ENCODE results near the gene SF3B4.

GRCh38 chr1:149917571-149918144, 9.9 kb downstream of the SF3B4 start, which contains the start of gene SV2A:
- TF ChIP-seq CTCF (IDR thresholded peaks at IDR 0.05) (no peak), POLR2A (IDR thresholded peaks at IDR 0.05) (no peak), POLR2AphosphoS5 (IDR thresholded peaks at IDR 0.05) (no peak)
